Camera-type eye (tissue), 1 donor: ENCODE data around the gene MSRB3. TPM values are rescaled to one million over a fixed set of nuclear protein-coding genes. Genes with fewer than 3 reads are reported as not detected.

Source experiments
- total RNA-seq: library from RNA; depleted of rRNA; stranded (reverse); fragments of >200 nt; gene quantifications from one replicate; pipeline ENCODE4 v1.2.3, GENCODE V29; 2014

MSRB3 gene
- total RNA-seq: 41.6 TPM

DNA sequence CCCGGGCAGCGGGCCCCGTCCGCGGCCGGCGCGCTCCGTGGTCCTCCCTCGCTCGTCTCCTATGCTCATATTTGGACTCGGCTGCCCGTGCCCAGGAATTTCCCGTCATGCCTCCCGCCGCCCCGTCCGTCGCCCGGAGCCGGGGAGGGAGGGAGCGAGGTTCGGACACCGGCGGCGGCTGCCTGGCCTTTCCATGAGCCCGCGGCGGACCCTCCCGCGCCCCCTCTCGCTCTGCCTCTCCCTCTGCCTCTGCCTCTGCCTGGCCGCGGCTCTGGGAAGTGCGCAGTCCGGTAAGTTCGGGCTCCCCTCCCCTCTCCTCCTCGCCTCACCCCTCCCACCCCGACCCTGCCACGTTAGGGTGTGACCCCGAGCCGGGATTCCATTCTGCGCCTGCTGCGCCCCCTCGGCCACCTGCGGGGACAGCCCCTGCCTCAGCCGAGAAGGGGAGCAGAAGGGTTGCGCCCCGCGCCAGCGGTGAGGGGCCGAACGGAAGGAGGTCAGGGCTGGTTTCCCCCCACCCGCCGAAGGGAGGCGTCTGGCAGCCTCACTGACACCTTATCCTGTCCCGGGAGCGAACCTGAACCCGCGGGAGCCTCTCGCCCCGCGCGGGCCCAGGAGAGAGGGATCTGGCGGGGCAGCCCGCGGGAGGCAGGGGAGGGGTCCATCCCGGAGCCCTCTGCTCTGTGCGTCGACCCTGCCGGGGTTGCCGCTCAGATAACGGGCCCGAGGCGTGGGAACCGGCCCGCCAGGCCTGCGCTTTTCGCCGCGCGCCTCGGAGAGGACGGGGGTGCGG, at the start of gene MSRB3:
Gene MSRB3 (plus strand): TSS at position 108 of the 793 bp plus-strand sequence. CDS start 29,897 bp downstream, outside the sequence.

Other genes with a start within 250 kb of the MSRB3 start
- gene WIF1, start 157.4 kb upstream of the MSRB3 start, total RNA-seq: 284 TPM
- gene LEMD3, start 109.1 kb upstream of the MSRB3 start, total RNA-seq: 86.1 TPM